AG08395 (cell line): Measurements from ENCODE around the gene MYO16.

Source experiments
- DNase-seq: peaks from one replicate; pipeline ENCODE4 v3.0.0; 2012; ENCODE audit warnings: mixed read lengths, low spot score

MYO16 gene

GRCh38 chr13:108933061-108933460 lies 303.6 kb downstream of the MYO16 start:
- no peak for DNase-seq

- no peak for DNase-seq
Measured at GRCh38 chr13:108938155-108938554, 308.7 kb downstream of the MYO16 start.

DNA sequence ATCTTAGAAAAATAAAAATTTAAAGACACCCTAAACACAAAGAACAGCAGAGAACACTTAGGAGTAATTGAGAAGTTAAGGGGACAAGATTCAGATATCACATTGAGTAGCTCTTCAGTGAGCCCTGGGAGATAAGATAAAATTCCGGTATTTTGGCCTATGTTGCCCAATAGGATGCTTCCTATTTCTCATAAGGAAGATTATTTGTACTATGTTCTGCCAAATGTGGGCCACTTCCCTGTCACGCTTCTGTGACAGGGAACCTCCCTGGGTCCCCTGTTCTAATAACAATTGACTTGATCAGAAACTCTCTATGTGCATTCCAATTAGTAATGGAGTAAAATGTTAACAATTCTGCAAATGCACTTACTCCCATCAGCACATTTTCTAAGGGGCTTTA lies 310.7 kb downstream of the MYO16 start:
- DNase-seq = no peak

DNA sequence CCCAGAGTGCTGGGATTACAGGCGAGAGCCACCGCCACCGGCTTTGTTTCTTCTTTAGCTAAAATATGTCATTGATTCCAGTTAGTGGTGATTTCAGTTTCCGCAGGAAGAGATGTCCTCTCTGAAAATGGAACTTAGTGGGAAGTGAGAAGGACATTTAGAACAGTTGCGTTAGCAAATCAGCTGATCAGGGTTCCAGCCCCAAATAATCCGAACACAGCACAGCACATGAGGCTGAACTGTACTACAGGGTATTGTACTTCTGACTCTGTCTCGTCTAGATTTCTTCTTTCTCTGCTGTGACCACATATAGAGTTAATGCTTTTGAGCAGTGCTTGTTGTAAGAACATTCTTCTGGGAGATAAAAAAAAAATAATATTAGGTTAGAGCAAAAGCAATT lies 314.4 kb downstream of the MYO16 start:
- DNase-seq = no peak

DNA sequence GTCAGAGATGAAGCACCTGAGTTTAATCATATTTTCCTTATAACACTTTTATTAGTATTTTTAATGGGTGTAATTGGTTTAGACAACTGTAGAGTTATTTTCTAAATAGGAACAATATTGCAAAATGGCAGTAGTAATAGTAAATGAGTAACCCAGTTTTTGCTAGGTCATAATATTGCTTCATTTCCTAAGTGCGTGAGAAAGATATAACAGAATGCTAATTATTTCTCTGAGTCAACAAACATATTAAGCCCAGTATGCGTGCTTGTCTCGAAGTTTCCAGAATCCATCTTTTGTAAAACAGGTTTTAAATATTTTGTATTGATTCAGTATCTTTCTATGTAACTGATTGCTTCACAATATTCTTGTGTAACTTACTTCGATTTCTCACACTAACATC lies 315.3 kb downstream of the MYO16 start:
- peak; percentile 20 for DNase-seq

DNA sequence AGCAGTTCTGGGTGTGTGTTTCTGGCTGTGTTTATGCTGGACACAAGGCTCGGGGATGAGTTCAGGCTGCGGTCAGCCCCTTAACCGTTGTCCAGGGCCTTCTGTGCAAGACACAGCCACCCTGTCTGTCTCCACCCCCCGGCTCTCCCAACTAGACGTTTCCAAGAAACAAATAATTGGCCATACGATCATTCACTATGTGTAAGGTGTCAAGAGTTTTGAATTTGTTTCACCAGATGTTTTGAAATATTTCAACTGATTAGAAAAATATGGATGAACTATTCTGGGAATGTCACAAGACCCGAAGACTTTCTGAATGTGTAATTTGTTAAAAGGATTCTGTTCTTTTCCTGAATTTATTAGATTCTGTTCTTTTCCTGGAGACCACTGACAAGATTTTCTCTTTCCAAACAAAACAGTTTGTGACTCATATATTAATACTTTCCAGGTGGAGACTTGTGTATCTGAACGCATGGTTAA lies 318.2 kb downstream of the MYO16 start:
- peak; percentile 58 for DNase-seq

DNA sequence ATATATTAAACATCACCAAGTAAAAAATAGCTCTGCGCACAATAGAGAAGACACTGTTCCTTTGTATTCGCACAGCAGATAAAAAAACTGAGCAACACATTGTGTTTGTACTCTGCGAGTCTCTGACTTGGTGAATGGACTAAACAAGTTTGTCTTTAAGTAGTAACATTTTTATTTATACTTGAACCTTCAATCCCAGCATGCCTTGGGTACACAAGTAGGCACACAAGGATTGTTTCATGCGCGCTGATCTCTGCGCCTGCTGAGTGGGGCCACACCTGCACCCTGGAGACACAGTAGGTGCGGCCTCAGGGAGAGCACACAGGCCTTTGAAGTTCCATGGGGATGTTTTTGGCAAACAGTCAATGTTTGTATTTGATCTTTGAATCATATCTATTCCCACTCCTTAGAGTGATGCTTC lies 318.9 kb downstream of the MYO16 start:
- no peak for DNase-seq

- DNase-seq = no peak
Measured at GRCh38 chr13:108950333-108951010, 321.1 kb downstream of the MYO16 start.

GRCh38 chr13:108955741-108956140 lies 326.3 kb downstream of the MYO16 start:
- DNase-seq = no peak

DNA sequence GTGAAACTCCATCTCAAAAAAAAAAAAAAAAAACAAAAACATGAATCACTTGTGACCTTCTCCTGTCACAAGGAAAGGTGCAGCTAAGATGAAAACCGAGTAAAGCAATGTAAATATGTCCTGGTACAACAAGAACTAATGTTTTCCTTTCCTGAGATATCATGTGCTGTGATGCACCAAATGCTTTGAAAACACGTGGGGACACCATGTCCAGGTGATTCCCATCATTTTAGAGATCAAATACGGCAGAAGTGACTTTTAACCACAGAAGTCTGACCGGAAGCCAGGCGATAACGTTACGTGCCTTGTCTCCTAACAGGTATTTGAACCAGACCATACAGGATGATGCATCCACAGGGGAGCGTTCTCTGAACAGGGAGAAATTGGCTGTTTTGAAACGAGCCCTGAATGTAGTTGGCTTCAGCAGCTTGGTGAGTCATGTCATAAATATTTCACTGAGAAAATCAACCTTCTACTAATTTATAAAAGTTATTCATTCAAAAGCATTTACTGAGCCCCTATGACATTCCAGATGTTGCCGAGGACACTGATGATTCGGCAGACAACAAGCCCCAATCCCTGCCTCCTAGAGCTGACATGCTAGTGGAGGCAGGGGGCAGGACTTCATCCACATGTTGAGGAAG lies 328.1 kb downstream of the MYO16 start:
- DNase-seq = peak; percentile 67

DNA sequence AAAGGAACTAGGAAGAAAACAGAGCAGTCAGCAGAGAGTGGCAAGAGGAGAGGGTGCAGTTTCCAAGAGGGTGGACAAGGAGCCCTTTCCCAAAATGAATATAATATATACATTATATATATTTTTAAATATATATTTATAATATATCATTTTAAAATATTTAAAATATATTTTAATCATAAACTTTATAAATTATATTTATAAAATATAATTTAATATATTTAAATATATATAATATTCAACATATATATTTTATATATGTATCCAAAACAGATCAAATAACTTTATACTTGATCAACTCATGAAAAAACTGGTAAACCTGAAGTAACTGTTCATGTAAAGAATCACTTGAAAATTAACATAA lies 328.6 kb downstream of the MYO16 start:
- DNase-seq = no peak

DNA sequence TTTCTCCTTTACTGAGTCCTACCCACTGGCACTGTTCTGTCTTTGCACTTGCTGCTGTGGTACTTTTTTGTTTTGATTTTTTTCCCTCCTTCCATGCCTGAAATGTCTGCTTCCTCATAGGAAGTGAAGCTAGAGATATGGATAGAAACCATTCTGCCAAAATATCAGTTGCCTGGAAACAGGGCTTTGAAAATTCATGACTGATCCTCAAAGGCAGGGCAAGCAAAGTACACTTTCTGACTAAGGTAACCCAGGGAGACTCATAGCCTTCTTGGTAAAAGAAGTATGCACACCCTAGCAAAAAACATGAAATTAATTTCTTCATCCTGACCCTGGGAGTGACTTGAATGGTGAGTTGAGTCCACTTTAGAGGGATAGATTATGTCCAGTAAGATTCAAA lies 329.8 kb downstream of the MYO16 start:
- no peak for DNase-seq

DNA sequence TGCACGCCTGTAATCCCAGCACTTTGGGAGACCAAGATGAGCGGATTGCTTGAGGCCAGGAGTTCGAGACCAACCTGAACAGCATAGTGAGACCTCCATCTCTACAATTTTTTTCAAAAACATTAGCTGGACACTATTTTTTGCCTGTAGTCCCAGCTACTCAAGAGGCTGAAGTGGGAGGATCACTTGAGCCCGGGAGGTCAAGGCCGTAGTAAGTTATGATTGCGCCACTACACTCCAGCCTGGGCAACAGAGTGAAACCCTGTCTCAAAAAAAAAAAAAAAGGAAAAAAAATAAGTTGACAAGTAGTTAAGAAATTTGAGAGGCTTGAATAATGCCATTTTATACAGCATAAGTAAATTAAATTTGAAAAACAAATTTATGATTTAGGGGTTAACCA lies 330.6 kb downstream of the MYO16 start:
- no peak for DNase-seq

DNA sequence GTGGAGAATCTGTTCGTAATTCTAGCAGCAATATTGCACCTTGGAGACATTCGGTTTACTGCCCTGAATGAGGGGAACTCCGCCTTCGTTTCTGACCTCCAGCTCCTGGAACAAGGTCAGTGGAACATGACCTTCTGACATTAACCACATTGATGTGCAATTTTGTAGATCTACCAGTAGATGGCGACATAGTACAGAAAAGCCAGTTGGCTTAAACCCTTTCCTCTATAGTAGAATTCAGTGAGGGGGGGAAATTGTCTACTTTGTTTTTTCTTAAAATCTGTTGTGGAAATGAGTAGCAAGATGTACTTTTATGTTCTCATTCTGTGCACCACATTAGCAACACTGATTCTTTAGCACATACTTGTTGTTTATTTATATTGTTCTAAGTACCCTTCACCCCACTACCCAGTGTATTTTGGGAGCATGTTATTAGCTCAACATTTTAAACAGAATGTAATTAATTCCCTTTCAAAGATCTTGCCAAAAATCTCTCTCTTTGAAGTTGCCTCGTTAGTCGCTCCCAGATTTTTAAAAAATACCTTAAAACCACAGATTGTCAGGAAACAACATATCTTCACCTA lies 332.2 kb downstream of the MYO16 start:
- DNase-seq = peak; percentile 57

GRCh38 chr13:108962654-108963053 lies 333.2 kb downstream of the MYO16 start:
- no peak for DNase-seq

GRCh38 chr13:108963276-108963810 lies 333.9 kb downstream of the MYO16 start:
- no peak for DNase-seq

- peak; percentile 40 for DNase-seq
Measured at GRCh38 chr13:108963846-108964600, 334.6 kb downstream of the MYO16 start.

DNA sequence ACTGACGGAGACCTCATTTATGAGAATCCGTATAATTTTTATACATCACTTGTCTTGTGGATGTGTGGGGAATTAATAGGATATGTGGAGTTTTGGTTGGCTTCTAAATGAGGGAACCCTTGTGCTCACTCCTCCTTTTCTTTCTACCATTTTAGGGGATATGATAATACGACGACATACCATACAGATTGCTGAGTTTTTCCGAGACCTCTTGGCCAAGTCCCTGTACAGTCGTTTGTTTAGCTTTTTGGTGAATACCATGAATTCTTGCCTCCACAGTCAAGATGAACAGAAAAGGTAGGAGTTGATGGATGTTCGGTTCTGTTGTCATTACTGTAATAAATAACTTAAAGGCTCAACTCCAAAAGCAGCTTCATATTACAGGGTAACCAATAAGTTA lies 335.2 kb downstream of the MYO16 start:
- no peak for DNase-seq

GRCh38 chr13:108967371-108967770 lies 338.0 kb downstream of the MYO16 start:
- no peak for DNase-seq

GRCh38 chr13:108968566-108968965 lies 339.2 kb downstream of the MYO16 start:
- DNase-seq = no peak

DNA sequence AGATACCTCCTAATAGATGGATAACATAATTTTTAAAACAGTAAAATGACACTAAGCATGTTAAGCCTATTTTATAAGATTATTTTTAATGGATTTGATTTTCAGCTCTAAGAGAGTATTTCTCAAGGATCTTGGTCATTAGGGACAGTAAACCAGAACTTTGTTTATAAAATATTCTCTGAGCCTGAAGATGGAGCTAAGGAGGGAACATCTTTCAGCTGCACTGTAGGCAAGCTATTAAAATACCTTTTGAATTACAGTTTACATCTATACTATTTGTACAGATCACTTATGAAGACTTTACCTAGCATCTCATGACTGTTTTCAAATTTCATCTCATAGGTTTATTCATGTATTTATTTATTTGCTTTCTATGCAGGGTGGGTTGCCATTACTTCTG lies 345.3 kb downstream of the MYO16 start:
- DNase-seq = no peak

DNA sequence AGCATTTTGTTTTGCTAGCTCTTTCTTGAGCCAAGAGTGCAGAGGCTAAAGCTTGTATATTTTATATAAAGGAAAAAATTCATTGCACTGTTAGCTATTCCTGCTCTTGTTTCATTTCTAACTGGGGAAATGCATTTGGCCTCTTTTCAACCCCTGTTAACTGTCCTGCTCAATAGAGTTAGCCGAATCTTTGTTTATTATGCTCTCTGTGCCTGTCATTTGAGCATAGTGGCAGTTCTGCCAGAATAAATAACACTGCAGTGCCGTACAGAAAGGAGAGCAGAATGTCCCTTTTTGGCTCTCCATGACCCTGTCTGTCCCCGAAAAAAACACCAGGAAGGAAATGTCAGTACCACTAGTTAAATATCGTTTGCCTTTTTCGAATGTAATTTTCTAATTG lies 350.8 kb downstream of the MYO16 start:
- DNase-seq = no peak

DNA sequence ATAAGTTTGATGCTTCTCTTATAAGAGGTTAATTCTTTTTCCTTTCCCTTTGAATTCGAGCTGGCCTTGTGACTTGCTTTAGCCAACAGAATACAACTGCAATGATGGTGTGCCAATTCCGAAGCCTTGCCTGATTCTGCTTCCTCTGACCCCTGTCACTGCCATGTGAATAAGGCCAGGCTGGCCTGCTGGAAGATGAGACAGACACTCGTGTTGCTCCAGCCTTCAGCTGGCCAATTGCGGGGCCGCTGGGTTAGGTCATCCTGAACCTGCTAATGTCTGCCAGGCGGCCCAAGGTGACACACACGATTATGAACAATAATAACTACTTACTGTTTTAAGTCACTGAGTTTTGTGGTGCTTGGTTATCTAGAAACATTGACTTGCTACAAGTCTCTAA lies 352.0 kb downstream of the MYO16 start:
- no peak for DNase-seq
